ENCODE data around the gene ROR1. TPM values are rescaled to one million over a fixed set of nuclear protein-coding genes. Genes with fewer than 3 reads are reported as not detected.

The ROR1 gene
- total and polyA plus RNA-seq, 9 of the 15 experiments (the other 6 are each of a cell fraction or from before 2014, with no cell fraction given), result 0.02 TPM; not detected in 8

- TF ChIP-seq NFYB (IDR thresholded peaks at IDR 0.05; ENCODE audit: extremely low read depth, insufficient read length), result no peak
- TF ChIP-seq POLR2A (conservative IDR thresholded peaks at IDR 0.05), result no peak
- no peak for TF ChIP-seq LCOR (CRISPR knock-in tag; IDR thresholded peaks at IDR 0.05)
These were observed 44.9 kb downstream of the ROR1 start (continued) for GRCh38 chr1:63818567-63819325.

- no peak overlapping the region for H3K27ac ChIP-seq (ENCODE audit: extremely low read depth, low read depth, low read length)
- no peaks in the 10 kb centered on the region for H3K36me3 ChIP-seq (ENCODE audit: control insufficient read depth, insufficient read depth, low read length)
- no peak overlapping the region for H3K4me2 ChIP-seq (ENCODE audit: insufficient read depth, low read length)
- H4K20me1 ChIP-seq (replicated peaks; ENCODE audit: control insufficient read depth, insufficient read depth, low read length), result no peaks in the 10 kb centered on the region
- H2AFZ ChIP-seq (ENCODE audit: low read depth, low read length), result no peak overlapping the region
- ChIA-PET POLR2A (no interaction called here), CTCF (ENCODE audit: low intra/inter-chr PET ratio) (no interaction called here)
- 0% methylated on average over 2 of the region's 2 CpGs for WGBS (ENCODE audit: insufficient coverage, low coverage, missing lambda C conversion rate)
- no peak for ATAC-seq
- no peak overlapping the region for H3K9ac ChIP-seq (ENCODE audit: insufficient read depth in 1 of 2, low read depth in 2 of 2, low read length in 2 of 2)
- FAIRE-seq, result no peak
- no peak for DNase-seq (ENCODE audit: extremely low read depth in 1 of 4, low spot score in 3 of 4)
- H3K9me1 ChIP-seq (ENCODE audit: control insufficient read depth, insufficient read depth, low read length), result no peaks in the 10 kb centered on the region
- in situ Hi-C loops (cut with MboI) (no loop called here), intact Hi-C loops (cut with micrococcal nuclease) (no loop called here)
- no peaks in the 10 kb centered on the region for H3K4me1 ChIP-seq (replicated peaks in 1 of 2; ENCODE audit: control insufficient read depth in 2 of 2, insufficient read depth in 2 of 2, low read length in 2 of 2)
- H3K9me3 ChIP-seq (replicated peaks; ENCODE audit: control insufficient read depth, insufficient read depth, low read depth, low read length), result no peaks in the 10 kb centered on the region
- no TSS peak for BruUV-seq (replicated peaks)
- TF ChIP-seq ZNF197 (CRISPR knock-in tag; IDR thresholded peaks at IDR 0.05; ENCODE audit: low read depth) (no peak), ZBTB11 (CRISPR knock-in tag; IDR thresholded peaks at IDR 0.05) (no peak), EP400 (IDR thresholded peaks at IDR 0.05) (no peak), DMBX1 (CRISPR knock-in tag; IDR thresholded peaks at IDR 0.05; ENCODE audit: borderline replicate concordance) (no peak), PTTG1 (tag; IDR thresholded peaks at IDR 0.05; ENCODE audit: low read depth) (no peak), CHAMP1 (IDR thresholded peaks at IDR 0.05) (no peak), ZNF274 (IDR thresholded peaks at IDR 0.05; ENCODE audit: borderline replicate concordance, low read depth, low read length) (no peak)
- no peaks in the 10 kb centered on the region for H3K79me2 ChIP-seq (ENCODE audit: control insufficient read depth, insufficient read depth, low read length)
- no peaks in the 10 kb centered on the region for H3K27me3 ChIP-seq (ENCODE audit: control insufficient read depth in 2 of 2, insufficient read depth in 2 of 2, low read length in 2 of 2)
- H3K4me3 ChIP-seq, result no peak overlapping the region
These were observed 46.0 kb downstream of the ROR1 start for GRCh38 chr1:63819795-63820194.
